HG03469 (cell line): ENCODE results near the gene TXN.
"Not testable (repeated sequence)": the region's sequence is repeated elsewhere in the genome, so short reads cannot be mapped to it uniquely, and the experiment has no call there.

Experiments used
- ATAC-seq: cut with Tn5 transposase; IDR thresholded peaks from one replicate; pipeline ENCODE4 v1.9.1; 2021; ENCODE audit warnings: mild to moderate bottlenecking, moderate library complexity, moderate number of reproducible peaks; ENCODE audit not compliant: unreplicated experiment

Gene TXN

GRCh38 chr9:110257956-110258355 is 1.6 kb upstream of the TXN start:
- no peak for ATAC-seq

- ATAC-seq: no peak
These were observed 962 bp upstream of the TXN start for GRCh38 chr9:110257097-110257841.

GRCh38 chr9:110255463-110256379 is 586 bp downstream of the TXN start:
- peak; percentile 11 for ATAC-seq

GRCh38 chr9:110255034-110255462 is 1.3 kb downstream of the TXN start:
- ATAC-seq: no peak

GRCh38 chr9:110254500-110254899 is 1.8 kb downstream of the TXN start:
- no peak for ATAC-seq

- no peak for ATAC-seq
These were observed 3.7 kb downstream of the TXN start for GRCh38 chr9:110252509-110253139.

- ATAC-seq: not testable (repeated sequence)
These were observed 4.5 kb downstream of the TXN start for GRCh38 chr9:110251770-110252169.

GRCh38 chr9:110251212-110251611 is 5.1 kb downstream of the TXN start:
- ATAC-seq: no peak

- no peak for ATAC-seq
These were observed 6.7 kb downstream of the TXN start for GRCh38 chr9:110249603-110250002.

- ATAC-seq: no peak
These were observed 7.9 kb downstream of the TXN start for GRCh38 chr9:110248361-110248760.

- no peak for ATAC-seq
These were observed 10.1 kb downstream of the TXN start for GRCh38 chr9:110246214-110246613.

- no peak for ATAC-seq
These were observed 11.7 kb downstream of the TXN start for GRCh38 chr9:110244616-110245015.

GRCh38 chr9:110241858-110242321 is 14.4 kb downstream of the TXN start:
- ATAC-seq: no peak

GRCh38 chr9:110241260-110241857 is 14.9 kb downstream of the TXN start:
- no peak for ATAC-seq

- ATAC-seq: no peak
These were observed 16.1 kb downstream of the TXN start for GRCh38 chr9:110240198-110240597.

- no peak for ATAC-seq
These were observed 28.0 kb downstream of the TXN start for GRCh38 chr9:110228321-110228720.

- ATAC-seq: no peak
These were observed 31.7 kb downstream of the TXN start for GRCh38 chr9:110224583-110224982.

- no peak for ATAC-seq
These were observed 35.5 kb downstream of the TXN start for GRCh38 chr9:110220809-110221208.

GRCh38 chr9:110217656-110218099 is 38.6 kb downstream of the TXN start:
- no peak for ATAC-seq

- ATAC-seq: no peak
These were observed 41.5 kb downstream of the TXN start for GRCh38 chr9:110214586-110215355.
